K562 (cell line): ENCODE results near the gene ADD3. TPM values are rescaled to one million over a fixed set of nuclear protein-coding genes. Genes with fewer than 3 reads are reported as not detected.

Experiments used
- ATAC-seq: fragments of 200-7000 bp; cut with Tn5 transposase; 3 replicates; pipeline ENCODE4 v1.9.1; 2020; ENCODE audit warnings: moderate library complexity
- BruUV-seq: library from RNA; stranded (reverse); fragments of 400-500 nt; replicated peaks from 2 replicates; lab custom pipeline; 2021; lab: Mats Ljungman, UMichigan
- CTCF ChIA-PET: fragments of 300-600 bp; formaldehyde crosslinking; extraction: SDS; loops from one replicate; lab custom pipeline; 2021; ENCODE audit warnings: low intra/inter-chr PET ratio; lab: Yijun Ruan, JAX
- POLR2A ChIA-PET: fragments of 300-600, 350-650 bp; sonication (Branson Sonifier 250); formaldehyde crosslinking; extraction: SDS; loops from one replicate; lab custom pipeline; 2021; ENCODE audit warnings: antibody characterized with exemption, inconsistent platforms; lab: Yijun Ruan, JAX
- DNase-seq, 4 experiments: peaks; one replicate each; pipeline versions ENCODE4 v3.0.0 to v3.0.0-alpha.2; 2011 to 2018; ENCODE audit warnings: low spot score in 3 of 4, mixed read lengths in 3 of 4; ENCODE audit errors: extremely low read depth in 1 of 4
- FAIRE-seq: peaks from 2 replicates; lab custom pipeline; 2011; peaks lifted over from hg19 to GRCh38; lab: Jason Lieb, UNC
- H2AFZ ChIP-seq: 2 replicates; pipeline ENCODE4 v1.6.0; 2011; ENCODE audit warnings: low read depth, low read length, control low read depth, inconsistent platforms
- H3K27ac ChIP-seq: fragments of 200-600 bp; 3 replicates; pipeline ENCODE4 v1.8.0; 2011; ENCODE audit warnings: low read depth, mild to moderate bottlenecking, control low read depth, inconsistent platforms, low read length, moderate library complexity, mixed read lengths; ENCODE audit errors: extremely low read depth
- H3K27me3 ChIP-seq, 2 experiments: fragments of 300-600 bp in 1 of 2; 2 replicates in 1 of 2; 3 replicates in 1 of 2; pipeline versions ENCODE4 v1.6.0 to v1.8.0; 2011; ENCODE audit warnings: inconsistent platforms in 2 of 2, low read length in 2 of 2, mild to moderate bottlenecking in 1 of 2, mixed read lengths in 1 of 2, moderate library complexity in 1 of 2; ENCODE audit not compliant: control insufficient read depth in 2 of 2, insufficient read depth in 2 of 2
- H3K36me3 ChIP-seq: fragments of 300-600 bp; 3 replicates; pipeline ENCODE4 v1.8.0; 2011; ENCODE audit warnings: mild to moderate bottlenecking, low read length, inconsistent platforms; ENCODE audit not compliant: control insufficient read depth, insufficient read depth
- H3K4me1 ChIP-seq, 2 experiments: fragments of 200-600 bp in 1 of 2; replicated peaks in 1 of 2; 2 replicates in 1 of 2; 3 replicates in 1 of 2; pipeline versions ENCODE4 v1.5.1 to v1.8.0; 2011; ENCODE audit warnings: inconsistent platforms in 2 of 2, low read length in 2 of 2, mild to moderate bottlenecking in 1 of 2, mixed read lengths in 1 of 2, moderate library complexity in 1 of 2; ENCODE audit not compliant: control insufficient read depth in 2 of 2, insufficient read depth in 2 of 2
- H3K4me2 ChIP-seq: 2 replicates; pipeline ENCODE4 v1.6.1; 2011; ENCODE audit warnings: low read length, control low read depth, inconsistent platforms, mixed read lengths; ENCODE audit not compliant: insufficient read depth
- H3K4me3 ChIP-seq: fragments of 200-600 bp; sonication (generic), shearing (Covaris generic); 2 replicates; pipeline ENCODE4 v1.5.1; 2016; ENCODE audit warnings: control low read depth, inconsistent platforms
- H3K79me2 ChIP-seq: fragments of 200-600 bp; 3 replicates; pipeline ENCODE4 v1.8.0; 2011; ENCODE audit warnings: low read length, inconsistent platforms; ENCODE audit not compliant: control insufficient read depth, insufficient read depth
- H3K9ac ChIP-seq, 2 experiments: 2 replicates each; pipeline versions ENCODE4 v1.6.0 to v1.6.1; 2011; ENCODE audit warnings: low read depth in 2 of 2, low read length in 2 of 2, control low read depth in 1 of 2, inconsistent platforms in 1 of 2, mild to moderate bottlenecking in 1 of 2, mixed read lengths in 1 of 2; ENCODE audit not compliant: insufficient read depth in 1 of 2
- H3K9me1 ChIP-seq: one replicate; pipeline ENCODE4 v1.6.0; 2011; ENCODE audit warnings: inconsistent platforms, mild to moderate bottlenecking, low read length, moderate library complexity; ENCODE audit not compliant: control insufficient read depth, insufficient read depth
- H3K9me3 ChIP-seq: replicated peaks from 2 replicates; pipeline ENCODE4 v1.5.1; 2011; ENCODE audit warnings: low read depth, low read length, inconsistent platforms; ENCODE audit not compliant: control insufficient read depth, insufficient read depth
- H4K20me1 ChIP-seq: replicated peaks from 2 replicates; pipeline ENCODE4 v1.6.1; 2011; ENCODE audit warnings: low read length, inconsistent platforms, mixed read lengths; ENCODE audit not compliant: control insufficient read depth, insufficient read depth
- ATF6 ChIP-seq: sonication (generic); formaldehyde crosslinking; IDR thresholded peaks from 2 replicates; pipeline ENCODE4 v1.4.0; 2020; ENCODE audit warnings: mild to moderate bottlenecking, missing genetic modification reagents
- CBFB ChIP-seq: sonication (generic); formaldehyde crosslinking; IDR thresholded peaks from 2 replicates; pipeline ENCODE4 v1.4.0; 2020; ENCODE audit warnings: mild to moderate bottlenecking, missing genetic modification reagents
- HMBOX1 ChIP-seq: sonication (generic); IDR thresholded peaks from 2 replicates; pipeline ENCODE4 v1.6.1; 2016
- KLF13 ChIP-seq: fragments of 450-650 bp; IDR thresholded peaks from 2 replicates; pipeline ENCODE4 v1.6.1; 2016; ENCODE audit warnings: missing genetic modification characterization, low read depth, mild to moderate bottlenecking, missing compliant biosample characterization, moderate library complexity, borderline replicate concordance
- MCM2 ChIP-seq: fragments of 450-650 bp; IDR thresholded peaks from 2 replicates; pipeline ENCODE4 v1.6.1; 2017; ENCODE audit warnings: low read depth, mild to moderate bottlenecking
- MTA3 ChIP-seq: fragments of 450-650 bp; formaldehyde crosslinking; IDR thresholded peaks from 2 replicates; pipeline ENCODE4 v1.6.1; 2017; ENCODE audit warnings: mild to moderate bottlenecking, borderline replicate concordance
- PCBP1 ChIP-seq: fragments of 200-400 bp; formaldehyde crosslinking; IDR thresholded peaks from 2 replicates; pipeline ENCODE4 v1.6.1; 2018; ENCODE audit warnings: mild to moderate bottlenecking, low read depth, low read length; ENCODE audit not compliant: poor library complexity, severe bottlenecking
- SMAD4 ChIP-seq: fragments of 250-450 bp; sonication (Bioruptor Pico); conservative IDR thresholded peaks from 2 replicates; pipeline ENCODE4 v1.8.0; 2021; ENCODE audit warnings: inconsistent platforms, mild to moderate bottlenecking, moderate library complexity
- TCF3 ChIP-seq: sonication (generic); formaldehyde crosslinking; IDR thresholded peaks from 2 replicates; pipeline ENCODE4 v1.4.0; 2020; ENCODE audit warnings: mild to moderate bottlenecking, missing genetic modification reagents
- THRAP3 ChIP-seq: fragments of 450-650 bp; IDR thresholded peaks from 2 replicates; pipeline ENCODE4 v1.6.1; 2016; ENCODE audit warnings: mild to moderate bottlenecking, inconsistent platforms, borderline replicate concordance
- TSHZ1 ChIP-seq: fragments of 250-450 bp; sonication (Bioruptor Pico); IDR thresholded peaks from 2 replicates; pipeline ENCODE4 v1.4.0; 2020; ENCODE audit warnings: mild to moderate bottlenecking, moderate library complexity
- ZFP30 ChIP-seq: fragments of 250-450 bp; sonication (Bioruptor Pico); IDR thresholded peaks from 2 replicates; pipeline ENCODE4 v1.8.0; 2022; ENCODE audit warnings: moderate library complexity, mild to moderate bottlenecking, inconsistent platforms, borderline replicate concordance
- ZNF12 ChIP-seq: sonication (generic); formaldehyde crosslinking; IDR thresholded peaks from 2 replicates; pipeline ENCODE4 v1.4.0; 2020; ENCODE audit warnings: mild to moderate bottlenecking, missing genetic modification reagents
- ZNF184 ChIP-seq: sonication (generic); formaldehyde crosslinking; IDR thresholded peaks from 2 replicates; pipeline ENCODE4 v1.5.0; 2020; ENCODE audit warnings: missing genetic modification reagents
- WGBS: fragments of 100-300 bp; shearing (Covaris generic); methylation state at CpG from one replicate; pipeline ENCODE4 v1.1.6; 2016; ENCODE audit warnings: low coverage, mixed read lengths; ENCODE audit not compliant: insufficient coverage; ENCODE audit errors: missing lambda C conversion rate; 5-methylcytosine and 5-hydroxymethylcytosine counted together
- in situ Hi-C: fragments of 300-500 bp; cut with MboI; formaldehyde crosslinking; loops from 4 replicates; pipeline ENCODE4 v1.15.0; 2018; ENCODE audit warnings: inconsistent platforms, mixed read lengths
- intact Hi-C: fragments of 100-400 bp; cut with micrococcal nuclease; formaldehyde crosslinking; loops from 2 replicates; pipeline ENCODE4 v1.14.2; 2022
- polyA plus RNA-seq, 8 experiments: library from polyadenylated mRNA; depleted of rRNA in 4 of 8; stranded (reverse) in 5 of 8; unstranded in 3 of 8; fragments of >200 nt; fragmentation: Nextera tagmentation in 2 of 8; fragmentation: Illumina TruSeq in 1 of 8; extraction: Ambion mirVana in 2 of 8; extraction: Trizol in 1 of 8; gene quantifications; 2 replicates each; pipeline versions ENCODE4 v1.2.1 to v1.2.3, GENCODE V29; 2011 to 2014; ENCODE audit warnings: inconsistent platforms in 1 of 8, missing spikeins in 1 of 8
- total RNA-seq, 7 experiments: library from RNA; depleted of rRNA in 6 of 7; stranded (reverse); fragments of >200 nt in 6 of 7; fragmentation: Illumina TruSeq in 2 of 7; extraction: Trizol in 2 of 7; gene quantifications; 2 replicates each; pipeline versions ENCODE4 v1.2.1 to v1.2.3, GENCODE V29; 2011 to 2021; ENCODE audit warnings: low replicate concordance in 1 of 7

The ADD3 gene
- total and polyA plus RNA-seq, 9 of the 15 experiments (the other 6 are each of a cell fraction or from before 2014, with no cell fraction given), result 13.2 to 125 (median 31.7) TPM

- Histone ChIP-seq H3K9me1 (no peaks in the 10 kb centered on the region), H3K79me2 (peaks cover 31% of the 10 kb centered on the region), H3K27me3 (no peaks in the 10 kb centered on the region), H3K4me3 (no peak overlapping the region), H3K4me1 (no peaks in the 10 kb centered on the region; a peak in 1 of 5 replicates), H3K4me2 (no peak overlapping the region), H3K9ac (no peak overlapping the region), H3K27ac (no peak overlapping the region), H4K20me1 (no peaks in the 10 kb centered on the region), H3K36me3 (no peaks in the 10 kb centered on the region), H2AFZ (no peak overlapping the region), H3K9me3 (no peaks in the 10 kb centered on the region)
- DNase-seq, result no peak
- TF ChIP-seq KLF13 (tag) (no peak), MTA3 (no peak), MCM2 (no peak), ZNF12 (no peak), TCF3 (CRISPR knock-in tag) (no peak), CBFB (CRISPR knock-in tag) (no peak), PCBP1 (no peak), ATF6 (CRISPR knock-in tag) (no peak), SMAD4 (CRISPR knock-in tag) (no peak), HMBOX1 (no peak), THRAP3 (no peak), TSHZ1 (CRISPR knock-in tag) (no peak), ZNF184 (CRISPR knock-in tag) (no peak), ZFP30 (no peak)
- no peak for FAIRE-seq
- no peak for ATAC-seq
- CTCF ChIA-PET, result no interaction called here
- 74% methylated on average over 2 of the region's 2 CpGs for WGBS
- no TSS peak for BruUV-seq
- POLR2A ChIA-PET, result interaction anchor here (1.0 to 1.2 kb wide), 2 partner anchors 10 to 17 kb away, joined by 3 read pairs; no protein-coding TSS in a partner anchor
- intact Hi-C loops, result no loop called here
- in situ Hi-C loops, result no loop called here
Observed at GRCh38 chr10:110093722-110094121, 85.9 kb downstream of the ADD3 start.
